AG04450 (cell line): ENCODE results near the gene KCNQ2. TPM values are rescaled to one million over a fixed set of nuclear protein-coding genes. Genes with fewer than 3 reads are reported as not detected.

ENCODE experiments used
- CTCF ChIA-PET: fragments of 300-600, 350-600 bp; formaldehyde crosslinking; extraction: SDS; loops from one replicate; lab custom pipeline; 2022; ENCODE audit warnings: antibody characterized with exemption, inconsistent platforms; lab: Charles Lee
- POLR2A ChIA-PET: fragments of 350-600 bp; formaldehyde crosslinking; extraction: SDS; loops from one replicate; lab custom pipeline; 2021; ENCODE audit warnings: antibody characterized with exemption, inconsistent platforms; lab: Yijun Ruan, JAX
- DNase-seq: peaks from one replicate; pipeline ENCODE4 v3.0.0-alpha.2; 2011; ENCODE audit warnings: low read depth, low spot score
- H3K27ac ChIP-seq: one replicate; pipeline ENCODE4 v1.5.1; 2012; ENCODE audit warnings: low read depth, low read length, control low read depth
- H3K27me3 ChIP-seq: one replicate; pipeline ENCODE4 v1.6.0; 2012; ENCODE audit warnings: low read length; ENCODE audit not compliant: control insufficient read depth, insufficient read depth
- H3K4me3 ChIP-seq: 2 replicates; pipeline ENCODE4 v1.5.1; 2011; ENCODE audit warnings: mild to moderate bottlenecking, low read depth, low read length, control low read depth
- H3K9me3 ChIP-seq: 2 replicates; pipeline ENCODE4 v1.5.1; 2012; ENCODE audit warnings: low read length; ENCODE audit not compliant: control insufficient read depth, insufficient read depth
- polyA plus RNA-seq: library from polyadenylated mRNA; depleted of rRNA; stranded (reverse); fragments of >200 nt; gene quantifications from 2 replicates; pipeline ENCODE4 v1.2.3, GENCODE V29; 2011
- TF ChIP-seq, protein P1 (sequence below): IDR thresholded peaks from 2 replicates; pipeline ENCODE4 v1.5.1; 2011; ENCODE audit warnings: low read depth, low read length, control low read depth, inconsistent platforms

Gene KCNQ2
- polyA plus RNA-seq, 1 experiment, result not detected

DNA sequence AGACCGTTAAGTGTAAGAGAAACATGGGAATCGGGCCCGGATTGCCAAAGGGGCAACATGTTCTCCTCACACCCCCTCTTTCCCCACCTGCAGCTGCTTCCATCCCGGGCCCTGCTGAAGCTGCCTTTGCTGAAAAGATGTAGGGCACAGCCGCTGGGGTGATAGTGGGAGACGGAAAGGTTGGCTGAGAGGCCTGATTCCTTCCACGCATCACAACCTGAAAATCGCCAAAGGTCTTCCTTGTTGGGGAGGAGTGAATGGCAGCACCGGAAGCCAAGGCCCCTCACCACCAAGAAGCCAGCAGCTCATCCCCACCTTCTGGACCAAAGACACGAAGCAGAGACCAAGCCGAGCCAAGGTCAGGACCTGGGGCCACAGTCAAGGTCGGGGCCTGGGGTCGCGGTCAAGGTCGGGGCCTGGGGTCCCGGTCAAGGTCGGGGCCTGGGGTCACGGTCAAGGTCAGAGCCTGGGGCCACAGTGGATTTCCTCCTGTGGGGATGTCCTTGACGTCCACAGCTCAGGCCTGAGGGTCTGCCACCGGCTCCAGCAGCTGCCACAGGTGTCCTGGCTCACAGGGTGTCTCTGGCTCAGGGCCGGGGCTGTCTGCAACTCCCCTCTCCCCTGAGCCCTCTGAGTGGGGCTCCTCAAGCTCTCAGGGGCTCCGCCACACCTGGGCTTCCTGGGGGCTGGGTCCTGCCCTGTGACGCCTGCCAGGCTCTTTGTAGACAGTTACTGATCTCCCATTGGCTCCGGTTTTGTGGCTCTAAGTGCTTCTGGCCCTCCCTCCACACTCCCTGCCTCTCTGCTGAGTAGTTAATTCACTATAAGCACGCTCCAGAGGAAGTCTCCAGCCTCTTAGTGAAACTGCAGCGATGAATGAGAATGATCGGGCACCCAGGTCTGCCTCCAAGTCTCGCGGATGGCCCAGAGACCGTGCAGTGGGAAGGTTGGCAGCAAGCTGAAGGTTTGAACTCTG is 105.8 kb downstream of the KCNQ2 start:
- Histone ChIP-seq H3K9me3 (peaks cover 2% of the 10 kb centered on the region; the same call in 1 of the 2 replicates), H3K4me3 (no peak overlapping the region), H3K27ac (no peak overlapping the region), H3K27me3 (peaks cover 18% of the 10 kb centered on the region)
- POLR2A ChIA-PET, result no interaction called here
- CTCF ChIA-PET, result no interaction called here
- no peak for DNase-seq
- TF ChIP-seq, protein P1, sequence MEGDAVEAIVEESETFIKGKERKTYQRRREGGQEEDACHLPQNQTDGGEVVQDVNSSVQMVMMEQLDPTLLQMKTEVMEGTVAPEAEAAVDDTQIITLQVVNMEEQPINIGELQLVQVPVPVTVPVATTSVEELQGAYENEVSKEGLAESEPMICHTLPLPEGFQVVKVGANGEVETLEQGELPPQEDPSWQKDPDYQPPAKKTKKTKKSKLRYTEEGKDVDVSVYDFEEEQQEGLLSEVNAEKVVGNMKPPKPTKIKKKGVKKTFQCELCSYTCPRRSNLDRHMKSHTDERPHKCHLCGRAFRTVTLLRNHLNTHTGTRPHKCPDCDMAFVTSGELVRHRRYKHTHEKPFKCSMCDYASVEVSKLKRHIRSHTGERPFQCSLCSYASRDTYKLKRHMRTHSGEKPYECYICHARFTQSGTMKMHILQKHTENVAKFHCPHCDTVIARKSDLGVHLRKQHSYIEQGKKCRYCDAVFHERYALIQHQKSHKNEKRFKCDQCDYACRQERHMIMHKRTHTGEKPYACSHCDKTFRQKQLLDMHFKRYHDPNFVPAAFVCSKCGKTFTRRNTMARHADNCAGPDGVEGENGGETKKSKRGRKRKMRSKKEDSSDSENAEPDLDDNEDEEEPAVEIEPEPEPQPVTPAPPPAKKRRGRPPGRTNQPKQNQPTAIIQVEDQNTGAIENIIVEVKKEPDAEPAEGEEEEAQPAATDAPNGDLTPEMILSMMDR, result no peak

DNA sequence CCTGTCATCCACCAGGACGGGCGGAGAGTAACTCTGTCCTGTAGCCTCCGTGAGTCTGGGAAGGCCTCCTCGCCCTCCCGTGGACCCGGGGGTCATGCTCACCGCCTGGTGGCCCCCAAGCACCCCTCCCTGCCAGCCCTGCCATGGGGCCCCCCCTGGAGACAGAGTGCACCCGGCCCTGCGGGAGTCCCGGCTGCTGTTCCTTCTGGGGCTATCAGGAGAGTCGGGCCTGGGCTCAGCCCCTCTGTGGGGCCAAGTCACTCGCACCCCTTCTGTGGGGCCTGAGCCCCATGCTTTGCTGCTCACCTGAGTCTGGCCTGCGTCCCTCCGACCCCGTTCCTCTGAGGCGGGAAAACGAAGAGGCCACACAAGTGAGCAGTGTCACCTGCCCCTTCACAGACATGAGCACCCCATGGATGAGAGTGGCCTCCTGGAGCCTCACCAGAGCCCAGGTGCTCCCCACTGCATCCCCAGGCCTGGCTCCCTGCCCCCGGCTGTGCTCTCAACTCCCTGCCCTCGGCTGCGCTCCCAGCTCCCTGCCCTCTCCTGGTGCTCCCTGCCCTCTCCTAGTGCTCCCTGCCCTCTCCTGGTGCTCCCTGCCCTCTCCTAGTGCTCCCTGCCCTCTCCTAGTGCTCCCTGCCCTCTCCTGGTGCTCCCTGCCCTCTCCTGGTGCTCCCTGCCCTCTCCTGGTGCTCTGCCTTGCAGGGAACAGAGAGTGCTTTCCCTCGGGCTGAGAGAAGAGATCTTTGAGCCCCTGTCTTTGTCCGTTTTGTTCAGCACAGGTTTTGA is 106.7 kb downstream of the KCNQ2 start:
- Histone ChIP-seq H3K27me3 (peaks cover 14% of the 10 kb centered on the region), H3K4me3 (no peak overlapping the region), H3K9me3 (peaks cover 5% of the 10 kb centered on the region; the same call in 1 of the 2 replicates), H3K27ac (no peak overlapping the region)
- CTCF ChIA-PET, result no interaction called here
- TF ChIP-seq, protein P1, result no peak
- DNase-seq, result no peak
- POLR2A ChIA-PET, result no interaction called here

DNA sequence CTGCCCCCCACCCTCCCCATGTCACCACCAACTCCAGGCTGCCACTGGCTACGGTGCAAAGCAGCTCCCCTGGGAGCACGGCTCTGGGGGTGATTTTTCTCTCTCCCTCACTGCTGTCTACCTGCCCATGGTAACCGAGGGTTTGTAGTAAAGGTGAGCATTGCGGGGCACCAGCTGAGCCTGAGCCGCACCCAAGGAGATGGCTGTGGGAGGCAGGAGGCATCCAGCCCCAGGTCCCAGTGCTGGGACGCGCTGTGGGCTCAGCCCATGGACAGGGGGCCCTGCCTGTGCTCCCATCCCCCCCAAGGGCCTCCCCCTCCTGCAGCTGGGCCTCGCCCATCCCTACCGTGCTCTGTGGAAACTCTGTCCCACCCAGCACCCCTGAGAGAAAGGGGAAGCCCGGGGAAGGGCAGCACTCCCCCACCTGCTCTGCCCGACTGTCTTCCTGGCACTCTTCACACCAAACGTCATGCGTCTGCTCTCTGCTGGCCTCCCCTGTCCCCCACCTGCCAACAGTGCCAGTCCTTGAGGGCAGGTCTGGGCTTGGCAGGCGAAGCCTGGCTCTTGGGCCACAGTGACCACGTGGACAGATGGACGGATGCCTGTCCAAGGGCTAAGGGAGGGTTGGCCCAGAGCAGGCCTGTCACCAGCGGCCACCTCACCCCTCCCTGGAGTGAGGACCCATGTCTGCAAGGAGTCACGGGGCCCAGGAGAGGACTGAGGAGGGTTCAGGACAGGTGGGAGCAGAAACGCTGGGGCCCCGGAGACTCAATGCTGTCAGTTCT is 107.5 kb downstream of the KCNQ2 start:
- CTCF ChIA-PET, result no interaction called here
- Histone ChIP-seq H3K27me3 (peaks cover 14% of the 10 kb centered on the region), H3K4me3 (no peak overlapping the region), H3K27ac (no peak overlapping the region), H3K9me3 (peaks cover 5% of the 10 kb centered on the region; the same call in 1 of the 2 replicates)
- POLR2A ChIA-PET, result no interaction called here
- DNase-seq, result no peak
- TF ChIP-seq, protein P1, result no peak

DNA sequence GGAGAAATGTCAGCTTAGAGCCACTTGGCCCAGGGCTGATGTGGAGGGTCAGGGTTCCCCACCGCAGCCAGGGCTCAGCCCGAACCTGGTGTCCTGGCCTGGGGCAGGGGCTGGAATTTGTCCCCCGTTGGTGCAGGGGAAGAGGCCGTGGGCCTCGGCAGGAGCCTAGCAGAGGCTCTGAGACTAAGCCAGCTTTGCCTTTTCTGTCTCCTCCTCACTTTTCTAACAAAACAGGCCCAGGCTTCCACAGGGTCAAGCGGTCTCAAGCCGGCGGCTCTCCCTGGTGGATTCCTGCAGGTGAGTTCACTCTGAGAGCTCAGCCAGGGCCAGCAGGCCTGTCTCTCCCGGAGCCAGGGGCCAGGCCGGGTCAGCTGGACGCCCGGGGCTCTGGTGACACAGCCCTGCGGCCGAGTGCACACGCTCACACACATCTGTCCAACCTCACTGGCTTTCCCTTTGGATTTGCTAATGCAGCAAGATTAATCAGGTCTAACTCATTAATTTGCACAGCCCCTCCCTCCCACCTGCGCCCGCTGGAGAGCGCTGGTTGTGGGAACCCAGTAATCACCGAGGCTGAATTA is 108.4 kb downstream of the KCNQ2 start:
- Histone ChIP-seq H3K9me3 (peaks cover 10% of the 10 kb centered on the region; the same call in 1 of the 2 replicates), H3K27ac (no peak overlapping the region), H3K4me3 (no peak overlapping the region), H3K27me3 (peaks cover 14% of the 10 kb centered on the region)
- no peak for DNase-seq
- CTCF ChIA-PET, result no interaction called here
- POLR2A ChIA-PET, result no interaction called here
- TF ChIP-seq, protein P1, result no peak
